Transverse colon (tissue), 4 donors: ENCODE data around the gene STK39. TPM values are rescaled to one million over a fixed set of nuclear protein-coding genes. Genes with fewer than 3 reads are reported as not detected.
"Not testable (repeated sequence)": the region's sequence is repeated elsewhere in the genome, so short reads cannot be mapped to it uniquely, and the experiment has no call there.

Experiments
- DNase-seq: peaks from one replicate; pipeline ENCODE4 v3.0.0-alpha.2; 2019
- H3K27ac ChIP-seq, 4 donors: fragments of 200-600 bp; sonication (generic); 2 replicates each; pipeline ENCODE4 v1.5.1; 2016 to 2018; ENCODE audit warnings: inconsistent platforms in 4 of 4
- H3K27me3 ChIP-seq: fragments of 200-600 bp; sonication (generic); 2 replicates; pipeline ENCODE4 v1.5.1; 2017; ENCODE audit warnings: inconsistent platforms
- H3K36me3 ChIP-seq, 4 donors: fragments of 200-600 bp; sonication (generic); 2 replicates each; pipeline ENCODE4 v1.5.1; 2017 to 2019; ENCODE audit warnings: inconsistent platforms in 4 of 4
- H3K4me1 ChIP-seq, 4 donors: fragments of 200-600 bp; sonication (generic); 2 replicates each; pipeline ENCODE4 v1.5.1; 2017 to 2020; ENCODE audit warnings: inconsistent platforms in 4 of 4
- H3K4me3 ChIP-seq, 4 donors: fragments of 200-600 bp; sonication (generic); 1 replicate in 1 of 4; 2 replicates in 3 of 4; pipeline versions ENCODE4 v1.5.1 to v1.6.1; 2017 to 2019; ENCODE audit warnings: inconsistent platforms in 4 of 4
- H3K9me3 ChIP-seq, 2 donors: fragments of 200-600 bp; sonication (generic); 2 replicates each; pipeline ENCODE4 v1.5.1; 2017 to 2019; ENCODE audit warnings: inconsistent platforms in 2 of 2
- EP300 ChIP-seq: sonication (generic); formaldehyde crosslinking; IDR thresholded peaks from one replicate; pipeline ENCODE4 v1.6.1; 2017; ENCODE audit warnings: antibody characterized with exemption, low read depth
- POLR2A ChIP-seq: fragments of 450-650 bp; IDR thresholded peaks from one replicate; pipeline ENCODE4 v1.6.1; 2016; ENCODE audit warnings: antibody characterized with exemption, mild to moderate bottlenecking, moderate library complexity
- POLR2AphosphoS5 ChIP-seq, 3 donors: sonication (generic); formaldehyde crosslinking; IDR thresholded peaks; one replicate each; pipeline ENCODE4 v1.6.1; 2016; ENCODE audit warnings: antibody characterized with exemption in 3 of 3
- WGBS, 2 donors: methylation state at CpG; one replicate each; pipeline ENCODE4 v1.1.5; 2018; ENCODE audit warnings: low coverage in 1 of 2; 5-methylcytosine and 5-hydroxymethylcytosine counted together
- in situ Hi-C, 4 donors: fragments of 200-750 bp; cut with MboI; loops; one replicate each; pipeline versions ENCODE4 v1.15.0 to v1.15.1; 2017; ENCODE audit warnings: low sequenced_read_pairs in 3 of 4, low pct_ligation_motif_present in 1 of 4, low pct_unique_long_range_greater_than_20kb in 1 of 4
- intact Hi-C: fragments of 100-400 bp; cut with DNase I; formaldehyde crosslinking; loops from one replicate; pipeline ENCODE4 v1.15.1; 2023; ENCODE audit warnings: low total_unique reads
- total RNA-seq, 4 donors: library from RNA; depleted of rRNA; stranded (reverse); fragments of >200 nt; gene quantifications; one replicate each; pipeline ENCODE4 v1.1.0, GENCODE V29; 2016
- TF ChIP-seq, protein P1 (sequence below), 5 experiments: fragments of 200-600 bp in 3 of 5; fragments of 450-650 bp in 2 of 5; sonication (generic) in 3 of 5; IDR thresholded peaks; 1 replicate in 2 of 5; 2 replicates in 3 of 5; pipeline ENCODE4 v1.5.1; 2016 to 2017; ENCODE audit warnings: antibody characterized with exemption in 5 of 5, inconsistent platforms in 3 of 5, mild to moderate bottlenecking in 2 of 5, moderate library complexity in 1 of 5

STK39 gene
- total RNA-seq, 4 donors from 2014 or later = 30.6 to 46.1 (median 36.7) TPM

GRCh38 chr2:168085801-168086361 lies 161.5 kb downstream of the STK39 start:
- Histone ChIP-seq H3K9me3 (no peaks in the 10 kb centered on the region), H3K4me1 (no peaks in the 10 kb centered on the region), H3K4me3 (no peak overlapping the region), H3K27ac (no peak overlapping the region), H3K36me3 (no peaks in the 10 kb centered on the region), H3K27me3 (no peaks in the 10 kb centered on the region)
- WGBS, 2 donors = 88 to 94% methylated on average over 2 to 4 of the region's 4 CpGs
- in situ Hi-C loops = no loop called here
- DNase-seq = no peak
- TF ChIP-seq, protein P1, sequence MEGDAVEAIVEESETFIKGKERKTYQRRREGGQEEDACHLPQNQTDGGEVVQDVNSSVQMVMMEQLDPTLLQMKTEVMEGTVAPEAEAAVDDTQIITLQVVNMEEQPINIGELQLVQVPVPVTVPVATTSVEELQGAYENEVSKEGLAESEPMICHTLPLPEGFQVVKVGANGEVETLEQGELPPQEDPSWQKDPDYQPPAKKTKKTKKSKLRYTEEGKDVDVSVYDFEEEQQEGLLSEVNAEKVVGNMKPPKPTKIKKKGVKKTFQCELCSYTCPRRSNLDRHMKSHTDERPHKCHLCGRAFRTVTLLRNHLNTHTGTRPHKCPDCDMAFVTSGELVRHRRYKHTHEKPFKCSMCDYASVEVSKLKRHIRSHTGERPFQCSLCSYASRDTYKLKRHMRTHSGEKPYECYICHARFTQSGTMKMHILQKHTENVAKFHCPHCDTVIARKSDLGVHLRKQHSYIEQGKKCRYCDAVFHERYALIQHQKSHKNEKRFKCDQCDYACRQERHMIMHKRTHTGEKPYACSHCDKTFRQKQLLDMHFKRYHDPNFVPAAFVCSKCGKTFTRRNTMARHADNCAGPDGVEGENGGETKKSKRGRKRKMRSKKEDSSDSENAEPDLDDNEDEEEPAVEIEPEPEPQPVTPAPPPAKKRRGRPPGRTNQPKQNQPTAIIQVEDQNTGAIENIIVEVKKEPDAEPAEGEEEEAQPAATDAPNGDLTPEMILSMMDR (IDR thresholded peaks at IDR 0.05) = no peak
- TF ChIP-seq POLR2A = no peak
- TF ChIP-seq EP300 = no peak
- TF ChIP-seq POLR2AphosphoS5 (IDR thresholded peaks at IDR 0.05) = no peak
- intact Hi-C loops = no loop called here

DNA sequence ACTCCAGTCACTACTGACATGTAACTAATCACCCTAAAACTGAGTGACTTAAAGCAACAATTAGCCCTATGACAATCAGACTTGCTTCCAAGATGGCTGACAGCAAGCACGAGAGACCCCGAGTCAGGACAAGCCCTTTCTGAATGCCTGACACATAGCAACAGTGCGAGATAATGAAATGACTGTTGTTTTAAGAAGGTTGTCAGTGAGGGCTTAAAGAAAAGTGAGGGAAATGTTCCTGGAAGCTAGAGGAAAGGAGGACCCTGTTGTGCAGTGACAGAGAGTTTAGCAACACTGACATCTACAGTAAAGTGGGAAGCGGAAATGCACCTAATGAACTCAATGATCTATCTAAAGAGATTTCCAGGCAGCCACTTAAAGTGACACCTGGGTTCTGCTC lies 163.1 kb downstream of the STK39 start:
- intact Hi-C loops (no loop called here), in situ Hi-C loops (no loop called here)
- WGBS, 2 donors = 90 to 93% methylated on average over 4 of the region's 4 CpGs
- Histone ChIP-seq H3K36me3 (no peaks in the 10 kb centered on the region), H3K27ac (no peak overlapping the region), H3K4me3 (no peak overlapping the region), H3K4me1 (no peaks in the 10 kb centered on the region), H3K9me3 (no peaks in the 10 kb centered on the region), H3K27me3 (no peaks in the 10 kb centered on the region)
- TF ChIP-seq POLR2AphosphoS5 (IDR thresholded peaks at IDR 0.05) = no peak
- no peak for TF ChIP-seq EP300
- TF ChIP-seq, protein P1 (IDR thresholded peaks at IDR 0.05) = no peak
- no peak for TF ChIP-seq POLR2A
- DNase-seq = no peak

DNA sequence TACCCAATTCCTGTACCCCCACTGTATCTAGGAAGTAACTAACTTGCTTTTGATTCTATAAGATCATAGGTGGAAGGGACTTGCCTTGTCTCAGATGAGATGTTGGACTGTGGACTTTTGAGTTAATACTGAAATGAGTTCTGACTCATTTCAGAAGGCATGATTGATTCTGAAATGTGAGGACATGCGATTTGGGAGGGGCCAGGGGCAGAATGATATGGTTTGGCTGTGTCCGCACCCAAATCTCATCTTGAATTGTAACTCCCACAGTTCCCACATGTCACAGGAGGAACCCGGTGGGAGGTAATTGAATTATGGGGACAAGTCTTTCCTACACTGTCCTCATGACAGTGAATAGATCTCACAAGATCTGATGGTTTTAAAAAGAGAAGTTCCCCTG lies 165.9 kb downstream of the STK39 start:
- H3K27ac ChIP-seq, H3K36me3 ChIP-seq, in situ Hi-C loops, intact Hi-C loops, H3K4me1 ChIP-seq, DNase-seq, H3K27me3 ChIP-seq, H3K9me3 ChIP-seq, H3K4me3 ChIP-seq: not testable (repeated sequence)
- WGBS, 2 donors = 77 to 83% methylated on average over 3 of the region's 3 CpGs

DNA sequence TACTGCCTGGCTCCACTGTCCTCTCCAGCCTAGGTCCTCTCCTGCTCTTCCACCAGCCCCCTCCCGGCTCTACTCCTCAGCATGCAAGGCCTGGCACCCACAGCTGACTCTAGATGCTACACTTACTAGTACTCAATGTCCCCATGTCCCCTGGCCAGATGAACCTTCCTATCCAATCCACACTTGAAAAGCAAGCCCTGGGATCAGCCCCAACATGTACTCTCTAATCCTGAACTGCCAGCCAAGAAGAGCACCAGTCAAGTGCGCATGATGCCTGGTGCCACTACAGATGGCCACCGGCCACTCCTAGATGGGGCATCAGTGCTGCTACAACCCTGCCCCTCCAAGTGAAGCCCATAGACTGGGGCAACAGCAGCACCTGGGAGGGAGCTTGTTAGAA lies 168.2 kb downstream of the STK39 start:
- Histone ChIP-seq H3K9me3 (no peaks in the 10 kb centered on the region), H3K27me3 (no peaks in the 10 kb centered on the region), H3K27ac (no peak overlapping the region), H3K4me1 (no peaks in the 10 kb centered on the region), H3K36me3 (no peaks in the 10 kb centered on the region), H3K4me3 (no peak overlapping the region)
- no peak for DNase-seq
- TF ChIP-seq POLR2A = no peak
- no peak for TF ChIP-seq POLR2AphosphoS5 (IDR thresholded peaks at IDR 0.05)
- no peak for TF ChIP-seq EP300
- TF ChIP-seq, protein P1 (IDR thresholded peaks at IDR 0.05) = no peak
- in situ Hi-C loops = no loop called here
- WGBS, 2 donors = 92 to 97% methylated on average over 1 to 3 of the region's 3 CpGs
- intact Hi-C loops = no loop called here

DNA sequence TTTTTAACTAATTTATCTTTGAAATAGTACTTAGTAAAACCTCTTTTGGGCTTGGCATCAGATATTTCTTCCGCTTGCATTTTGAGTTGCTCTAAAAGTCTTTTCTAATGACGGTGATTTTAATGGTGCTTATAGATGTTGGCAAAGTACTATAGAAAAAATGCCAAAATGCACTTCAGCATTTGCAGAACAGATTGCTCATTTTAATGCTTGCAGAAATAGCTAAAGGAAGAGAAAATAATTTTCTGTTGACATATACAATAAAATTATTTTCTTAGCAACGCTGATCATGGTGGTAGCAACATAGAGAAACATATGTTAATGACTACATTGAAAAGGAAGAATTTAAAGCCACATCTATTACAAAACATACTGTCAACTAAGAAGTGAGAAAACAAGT lies 170.7 kb downstream of the STK39 start:
- TF ChIP-seq POLR2AphosphoS5 (IDR thresholded peaks at IDR 0.05) = no peak
- TF ChIP-seq EP300 = no peak
- TF ChIP-seq, protein P1 (IDR thresholded peaks at IDR 0.05) = no peak
- no peak for TF ChIP-seq POLR2A
- peaks cover 0 to 5% (median 1%) of the 10 kb centered on the region in 4 donors for H3K36me3 ChIP-seq
- H3K27ac ChIP-seq = no peak overlapping the region
- intact Hi-C loops = no loop called here
- no peak for DNase-seq
- 80 to 86% methylated on average over 3 of the region's 3 CpGs for WGBS, 2 donors
- in situ Hi-C loops = no loop called here
- no peak overlapping the region for H3K4me3 ChIP-seq
- H3K4me1 ChIP-seq = no peaks in the 10 kb centered on the region
- no peaks in the 10 kb centered on the region for H3K9me3 ChIP-seq
- no peaks in the 10 kb centered on the region for H3K27me3 ChIP-seq
